ENCODE results near the gene AGAP5.

DNA sequence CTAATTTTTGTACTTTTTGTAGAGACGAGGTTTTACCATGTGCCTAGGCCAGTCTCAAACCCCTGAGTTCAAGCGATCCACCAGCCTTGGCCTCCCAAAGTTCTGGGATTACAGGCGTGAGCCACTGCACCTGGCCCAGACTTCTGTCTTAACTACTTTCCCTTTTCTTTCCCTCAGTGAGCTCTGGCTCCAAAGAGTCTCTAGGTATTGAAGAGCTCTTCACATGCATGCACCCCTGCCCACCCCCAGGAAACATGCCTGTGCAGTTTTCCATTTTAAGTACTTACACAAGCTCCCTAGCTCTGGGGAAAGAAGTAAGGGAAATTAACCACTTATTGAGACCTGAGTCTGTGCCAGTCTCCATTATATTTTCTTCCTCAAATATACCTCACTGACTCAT, 58.6 kb downstream of the AGAP5 start:
- TF ChIP-seq CTCF (conservative IDR thresholded peaks at IDR 0.05 in 1 of 2, IDR thresholded peaks at IDR 0.05 in 1 of 2; ENCODE audit: low read depth in 1 of 2, low read length in 2 of 2) (no peak), EZH2 (IDR thresholded peaks at IDR 0.05; ENCODE audit: low read length, missing control alignments) (no peak)

Data from fibroblast of lung (primary cell).